Vagina (tissue), 2 donors: ENCODE results near the gene SAFB2.

Source experiments
- POLR2A ChIP-seq, 2 donors: fragments of 450-650 bp; IDR thresholded peaks; one replicate each; pipeline ENCODE4 v1.6.1; 2017; ENCODE audit warnings: antibody characterized with exemption in 2 of 2, mild to moderate bottlenecking in 2 of 2, moderate library complexity in 2 of 2
- POLR2AphosphoS5 ChIP-seq, 2 donors: sonication (generic); formaldehyde crosslinking; IDR thresholded peaks; one replicate each; pipeline ENCODE4 v1.9.0; 2017; ENCODE audit warnings: antibody characterized with exemption in 2 of 2, mild to moderate bottlenecking in 2 of 2, low read depth in 1 of 2; ENCODE audit not compliant: insufficient read depth in 1 of 2
- TF ChIP-seq, protein P1 (sequence below), 3 experiments: fragments of 450-650 bp in 2 of 3; fragments of 200-600 bp in 1 of 3; sonication (generic) in 1 of 3; IDR thresholded peaks; one replicate each; pipeline ENCODE4 v1.5.1; 2017 to 2019; ENCODE audit warnings: antibody characterized with exemption in 3 of 3, mild to moderate bottlenecking in 2 of 3, moderate library complexity in 2 of 3

- TF ChIP-seq, protein P1, sequence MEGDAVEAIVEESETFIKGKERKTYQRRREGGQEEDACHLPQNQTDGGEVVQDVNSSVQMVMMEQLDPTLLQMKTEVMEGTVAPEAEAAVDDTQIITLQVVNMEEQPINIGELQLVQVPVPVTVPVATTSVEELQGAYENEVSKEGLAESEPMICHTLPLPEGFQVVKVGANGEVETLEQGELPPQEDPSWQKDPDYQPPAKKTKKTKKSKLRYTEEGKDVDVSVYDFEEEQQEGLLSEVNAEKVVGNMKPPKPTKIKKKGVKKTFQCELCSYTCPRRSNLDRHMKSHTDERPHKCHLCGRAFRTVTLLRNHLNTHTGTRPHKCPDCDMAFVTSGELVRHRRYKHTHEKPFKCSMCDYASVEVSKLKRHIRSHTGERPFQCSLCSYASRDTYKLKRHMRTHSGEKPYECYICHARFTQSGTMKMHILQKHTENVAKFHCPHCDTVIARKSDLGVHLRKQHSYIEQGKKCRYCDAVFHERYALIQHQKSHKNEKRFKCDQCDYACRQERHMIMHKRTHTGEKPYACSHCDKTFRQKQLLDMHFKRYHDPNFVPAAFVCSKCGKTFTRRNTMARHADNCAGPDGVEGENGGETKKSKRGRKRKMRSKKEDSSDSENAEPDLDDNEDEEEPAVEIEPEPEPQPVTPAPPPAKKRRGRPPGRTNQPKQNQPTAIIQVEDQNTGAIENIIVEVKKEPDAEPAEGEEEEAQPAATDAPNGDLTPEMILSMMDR (IDR thresholded peaks at IDR 0.05), result no peak
- TF ChIP-seq POLR2A (IDR thresholded peaks at IDR 0.05) (no peak), POLR2AphosphoS5 (IDR thresholded peaks at IDR 0.05; ENCODE audit: insufficient read depth in 1 of 2, low read depth in 1 of 2) (no peak)
These were observed 64.9 kb downstream of the SAFB2 start for GRCh38 chr19:5557691-5558090.
